Subcutaneous adipose tissue (tissue), 4 donors: Measurements from ENCODE around the gene ANK2. TPM values are rescaled to one million over a fixed set of nuclear protein-coding genes. Genes with fewer than 3 reads are reported as not detected.

Source experiments
- CTCF ChIP-seq: fragments of 450-650 bp; IDR thresholded peaks from one replicate; pipeline ENCODE4 v1.5.1; 2016; ENCODE audit warnings: low read depth, mild to moderate bottlenecking, control low read depth, antibody characterized with exemption, moderate library complexity
- total RNA-seq, 4 donors: library from RNA; depleted of rRNA; stranded (reverse); fragments of >200 nt; gene quantifications; one replicate each; pipeline ENCODE4 v1.1.0, GENCODE V29; 2016

Gene ANK2
- total RNA-seq, 4 donors from 2014 or later, result 49.4 to 119 (median 72.9) TPM

GRCh38 chr4:113173126-113173792 is 123.8 kb downstream of the ANK2 start:
- no peak for TF ChIP-seq CTCF

GRCh38 chr4:113173793-113174264 is 124.4 kb downstream of the ANK2 start:
- no peak for TF ChIP-seq CTCF

- TF ChIP-seq CTCF, result no peak
Observed at GRCh38 chr4:113179091-113179490, 129.6 kb downstream of the ANK2 start.

GRCh38 chr4:113179996-113180395 is 130.5 kb downstream of the ANK2 start:
- no peak for TF ChIP-seq CTCF

GRCh38 chr4:113181289-113182007 is 132.0 kb downstream of the ANK2 start:
- no peak for TF ChIP-seq CTCF

GRCh38 chr4:113183032-113183605 is 133.7 kb downstream of the ANK2 start:
- TF ChIP-seq CTCF, result no peak

- TF ChIP-seq CTCF, result no peak
Observed at GRCh38 chr4:113186913-113187312, 137.5 kb downstream of the ANK2 start.
